ENCODE results near the gene COPG1. TPM values are rescaled to one million over a fixed set of nuclear protein-coding genes. Genes with fewer than 3 reads are reported as not detected.
A peak's percentile ranks its signal among the peaks of the same experiment; 100 is the strongest.

The COPG1 gene
- total RNA-seq, 1 donor from 2014 or later: 124 TPM

DNA sequence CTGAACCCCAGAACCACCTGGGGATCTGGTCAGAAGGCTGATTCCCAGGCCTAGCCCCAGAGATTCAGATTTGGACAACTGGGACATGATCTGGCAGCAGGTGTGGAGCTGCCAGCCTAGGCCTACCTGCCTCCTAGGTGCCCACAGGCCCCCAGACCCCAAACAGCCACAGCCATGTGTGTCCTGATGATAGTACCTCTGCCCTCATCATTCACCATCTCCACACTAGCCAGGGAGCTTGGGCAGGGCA lies 63.9 kb downstream of the COPG1 start:
- TF ChIP-seq, protein P1, sequence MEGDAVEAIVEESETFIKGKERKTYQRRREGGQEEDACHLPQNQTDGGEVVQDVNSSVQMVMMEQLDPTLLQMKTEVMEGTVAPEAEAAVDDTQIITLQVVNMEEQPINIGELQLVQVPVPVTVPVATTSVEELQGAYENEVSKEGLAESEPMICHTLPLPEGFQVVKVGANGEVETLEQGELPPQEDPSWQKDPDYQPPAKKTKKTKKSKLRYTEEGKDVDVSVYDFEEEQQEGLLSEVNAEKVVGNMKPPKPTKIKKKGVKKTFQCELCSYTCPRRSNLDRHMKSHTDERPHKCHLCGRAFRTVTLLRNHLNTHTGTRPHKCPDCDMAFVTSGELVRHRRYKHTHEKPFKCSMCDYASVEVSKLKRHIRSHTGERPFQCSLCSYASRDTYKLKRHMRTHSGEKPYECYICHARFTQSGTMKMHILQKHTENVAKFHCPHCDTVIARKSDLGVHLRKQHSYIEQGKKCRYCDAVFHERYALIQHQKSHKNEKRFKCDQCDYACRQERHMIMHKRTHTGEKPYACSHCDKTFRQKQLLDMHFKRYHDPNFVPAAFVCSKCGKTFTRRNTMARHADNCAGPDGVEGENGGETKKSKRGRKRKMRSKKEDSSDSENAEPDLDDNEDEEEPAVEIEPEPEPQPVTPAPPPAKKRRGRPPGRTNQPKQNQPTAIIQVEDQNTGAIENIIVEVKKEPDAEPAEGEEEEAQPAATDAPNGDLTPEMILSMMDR (conservative IDR thresholded peaks at IDR 0.05; ENCODE audit: low read depth, low read length): no peak
- no peak overlapping the region for H3K4me3 ChIP-seq (ENCODE audit: low read depth, low read length)
- DNase-seq (ENCODE audit: low read depth): no peak

DNA sequence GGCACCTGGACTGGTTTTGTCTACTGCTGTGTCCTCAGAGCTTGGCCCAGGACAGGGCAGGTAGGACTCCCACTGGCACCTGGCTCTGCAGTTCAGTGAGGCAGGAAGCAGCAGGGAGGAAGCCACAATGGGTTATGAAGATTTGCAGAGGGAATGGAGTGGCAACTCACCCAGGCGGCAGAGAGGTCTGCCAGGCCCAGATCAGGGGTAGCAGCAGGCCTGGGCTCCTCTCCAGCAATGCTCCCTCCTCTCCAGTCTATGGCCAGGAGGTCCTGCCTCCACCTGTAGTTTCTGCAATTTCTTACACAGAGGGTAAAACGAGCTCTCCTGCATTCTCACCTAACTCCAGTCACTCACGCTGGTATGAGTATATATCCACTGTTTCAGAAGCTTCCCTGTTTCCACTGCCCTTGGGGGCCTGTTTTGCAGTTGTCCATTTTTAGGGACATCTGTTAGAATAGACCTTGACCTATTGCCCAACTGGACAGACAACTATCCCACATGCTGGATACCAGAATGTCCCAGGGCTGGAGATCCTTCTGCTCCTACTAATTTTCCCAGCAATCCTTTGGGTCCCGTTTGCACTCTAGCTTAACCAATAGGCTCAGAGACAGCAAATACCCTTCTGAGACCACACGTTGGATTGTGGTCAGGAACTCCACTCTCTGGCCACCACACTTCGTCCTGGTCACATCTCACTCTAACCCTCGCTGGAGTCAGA lies 64.4 kb downstream of the COPG1 start:
- H3K4me3 ChIP-seq (ENCODE audit: low read depth, low read length): no peak overlapping the region
- DNase-seq (ENCODE audit: low read depth): no peak
- TF ChIP-seq, protein P1 (conservative IDR thresholded peaks at IDR 0.05; ENCODE audit: low read depth, low read length): no peak

DNA sequence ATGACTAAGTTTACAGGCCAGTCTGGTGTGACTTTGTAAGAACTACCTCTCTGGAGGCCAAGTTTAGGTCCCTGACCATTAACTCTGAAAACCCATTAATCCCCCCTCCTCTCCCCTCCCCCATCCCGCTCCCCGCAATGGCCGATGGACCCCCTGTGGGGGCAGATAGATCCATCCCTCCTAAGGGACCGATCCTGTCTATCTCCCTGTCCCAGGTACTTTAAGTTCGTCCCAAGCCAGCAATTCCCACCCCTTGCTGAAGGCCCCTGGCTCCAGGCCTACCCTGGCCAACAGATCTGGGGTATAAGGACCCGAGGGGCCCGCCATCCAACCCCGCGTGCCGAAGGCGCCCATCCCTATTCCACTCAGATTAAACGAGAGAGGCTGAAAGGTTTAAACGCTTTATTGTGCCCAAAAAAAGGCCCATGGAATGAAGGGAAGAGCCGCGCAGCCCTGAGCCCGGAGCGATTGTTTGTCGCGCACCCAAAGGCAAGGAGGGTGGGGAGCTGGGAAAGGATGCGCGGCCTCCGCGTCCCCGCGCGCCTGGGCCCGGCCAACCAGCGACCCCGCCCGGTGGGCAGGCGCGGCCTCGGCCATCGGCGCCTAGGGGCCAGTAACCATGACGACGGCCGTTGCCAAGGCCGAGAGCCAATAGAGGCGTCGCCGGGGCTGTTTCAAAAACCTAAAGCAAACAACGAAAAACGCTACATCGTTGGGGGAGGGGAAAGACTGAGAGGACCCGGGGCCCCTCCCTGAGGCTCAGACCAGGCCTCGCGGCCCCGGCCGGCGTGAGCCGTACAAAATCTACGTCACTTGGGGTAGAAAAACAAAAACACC lies 65.2 kb downstream of the COPG1 start:
- DNase-seq (ENCODE audit: low read depth): no peak
- TF ChIP-seq, protein P1 (conservative IDR thresholded peaks at IDR 0.05; ENCODE audit: low read depth, low read length): peak; percentile 14
- peak overlapping the region; percentile 85 for H3K4me3 ChIP-seq (ENCODE audit: low read depth, low read length)

DNA sequence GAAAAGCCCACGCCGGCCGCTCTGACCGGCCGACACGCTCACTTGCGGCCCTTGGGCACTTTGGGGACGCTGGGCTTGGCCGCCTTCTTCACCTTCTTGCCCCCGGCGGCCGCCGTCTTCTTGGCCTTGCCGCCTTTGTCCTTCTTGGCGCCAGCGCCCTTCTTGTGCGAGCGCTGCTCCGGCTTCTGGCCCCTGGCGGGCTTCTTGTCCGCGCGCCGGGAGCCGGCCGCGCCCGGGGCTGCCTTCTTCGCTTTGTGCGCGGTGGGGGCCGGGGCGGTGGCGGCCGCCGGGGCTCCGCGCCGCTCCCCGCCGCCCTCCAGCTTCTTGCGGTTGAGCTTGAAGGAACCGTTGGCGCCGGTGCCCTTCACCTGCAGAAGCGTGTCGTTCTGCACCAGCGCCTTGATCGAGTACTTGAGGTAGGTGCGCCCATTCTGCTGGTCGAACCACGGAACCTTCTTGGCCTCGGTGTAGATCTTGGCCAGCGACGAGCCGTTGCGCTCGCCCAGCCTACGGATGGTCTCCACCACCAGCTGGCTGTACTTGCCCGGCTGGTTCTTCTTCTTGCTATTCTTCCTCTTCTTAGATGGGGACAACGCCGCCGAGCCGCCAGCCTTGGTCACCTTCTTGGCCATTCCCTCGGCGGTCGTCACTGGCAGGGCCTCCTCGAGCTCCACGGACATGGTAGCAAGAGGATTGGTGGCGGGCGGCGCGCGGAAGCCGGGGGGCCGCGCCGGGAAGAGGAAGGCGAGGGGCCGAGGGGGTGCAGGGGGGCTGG lies 66.0 kb downstream of the COPG1 start:
- no peak for DNase-seq (ENCODE audit: low read depth)
- peak overlapping the region; percentile 85 for H3K4me3 ChIP-seq (ENCODE audit: low read depth, low read length)
- TF ChIP-seq, protein P1 (conservative IDR thresholded peaks at IDR 0.05; ENCODE audit: low read depth, low read length): no peak

DNA sequence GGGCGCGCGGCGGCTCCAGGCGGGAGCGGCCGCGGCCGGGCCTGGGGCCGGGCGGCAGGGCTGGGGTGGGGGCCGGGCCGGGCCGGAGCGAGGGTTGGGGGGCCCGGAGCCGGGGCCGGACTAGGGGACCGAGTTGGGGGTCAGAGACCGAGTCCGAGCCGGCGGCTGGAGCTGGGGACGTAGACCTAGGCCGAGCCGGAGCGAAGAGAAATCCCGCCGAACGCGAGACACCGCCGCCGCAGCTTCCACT lies 66.5 kb downstream of the COPG1 start:
- TF ChIP-seq, protein P1 (conservative IDR thresholded peaks at IDR 0.05; ENCODE audit: low read depth, low read length): no peak
- DNase-seq (ENCODE audit: low read depth): no peak
- H3K4me3 ChIP-seq (ENCODE audit: low read depth, low read length): peak overlapping the region; percentile 85

DNA sequence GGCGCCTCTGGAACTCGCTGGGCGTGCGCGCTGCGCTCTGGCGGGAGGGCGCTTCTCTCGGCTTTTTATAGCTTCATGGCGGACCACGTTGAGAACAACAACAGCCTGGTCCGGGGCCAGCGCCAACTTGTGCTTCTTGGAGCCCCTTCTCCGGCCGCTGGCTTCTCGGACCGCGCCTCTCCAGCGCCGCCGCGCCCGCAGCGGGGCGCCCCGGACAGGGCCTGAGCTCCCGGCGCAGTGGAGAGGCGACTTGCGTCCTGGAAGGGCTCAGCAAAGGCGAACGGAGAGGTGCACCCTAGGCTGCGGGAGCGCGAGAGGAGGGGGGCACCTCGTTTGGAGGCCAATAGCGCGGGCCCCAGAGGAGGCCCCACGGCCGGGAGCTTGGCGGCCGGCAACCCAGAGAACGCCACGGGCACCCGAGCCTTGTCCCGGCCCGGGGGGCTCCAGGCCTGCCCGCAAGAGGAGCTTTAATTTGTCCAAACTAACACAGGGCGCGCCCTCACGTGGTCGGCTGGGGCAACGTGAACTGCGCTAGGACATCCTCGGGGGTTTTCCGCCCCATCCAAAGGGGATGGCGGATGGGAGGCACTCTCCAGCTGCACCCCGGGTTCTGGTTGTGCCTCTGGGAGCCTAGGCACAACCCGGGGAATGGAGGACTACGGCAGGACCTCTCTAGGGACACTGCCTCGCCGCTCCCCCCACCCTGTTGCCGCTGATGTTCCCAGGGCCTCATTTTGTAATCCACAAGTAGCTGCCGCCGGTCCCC lies 67.0 kb downstream of the COPG1 start:
- H3K4me3 ChIP-seq (ENCODE audit: low read depth, low read length): peak overlapping the region; percentile 85
- TF ChIP-seq, protein P1 (conservative IDR thresholded peaks at IDR 0.05; ENCODE audit: low read depth, low read length): peak; percentile 43
- DNase-seq (ENCODE audit: low read depth): peak; percentile 26

Data from epithelial cell of proximal tubule (primary cell).